Neural cell (in vitro differentiated cells): ENCODE measurements around the gene PARP16. TPM values are rescaled to one million over a fixed set of nuclear protein-coding genes. Genes with fewer than 3 reads are reported as not detected.

Experiments used
- H2AFZ ChIP-seq: fragments of 200-600, 300-800 bp; sonication (generic), shearing (Covaris generic); 2 replicates; pipeline ENCODE4 v1.6.0; 2014; ENCODE audit warnings: low read depth, mild to moderate bottlenecking, antibody characterized with exemption, low read length, moderate library complexity
- H3F3A ChIP-seq: fragments of 200-600 bp; shearing (Covaris generic); 2 replicates; pipeline ENCODE4 v1.6.1; 2016; ENCODE audit warnings: mild to moderate bottlenecking, moderate library complexity, mixed read lengths, antibody characterized with exemption, low read length; ENCODE audit not compliant: insufficient read depth, poor library complexity, severe bottlenecking
- H3K27ac ChIP-seq: fragments of 200-600, 300-800 bp; sonication (generic), shearing (Covaris generic); 2 replicates; pipeline ENCODE4 v1.5.1; 2014; ENCODE audit warnings: mild to moderate bottlenecking, low read length, moderate library complexity
- H3K27me3 ChIP-seq: fragments of 300-800, 200-600 bp; sonication (generic), shearing (Covaris generic); 2 replicates; pipeline ENCODE4 v1.6.0; 2014; ENCODE audit warnings: mild to moderate bottlenecking, low read depth, low read length, moderate library complexity; ENCODE audit not compliant: insufficient read depth
- H3K36me3 ChIP-seq: fragments of 300-800, 200-600 bp; sonication (generic), shearing (Covaris generic); 2 replicates; pipeline ENCODE4 v1.5.1; 2014; ENCODE audit warnings: mild to moderate bottlenecking, antibody characterized with exemption, low read length, moderate library complexity; ENCODE audit not compliant: insufficient read depth
- H3K4me2 ChIP-seq: fragments of 300-800, 200-600 bp; sonication (generic), shearing (Covaris generic); 2 replicates; pipeline ENCODE4 v1.6.0; 2014; ENCODE audit warnings: mild to moderate bottlenecking, low read length
- H3K4me3 ChIP-seq: fragments of 300-800, 200-600 bp; sonication (generic), shearing (Covaris generic); 2 replicates; pipeline ENCODE4 v1.5.1; 2014; ENCODE audit warnings: mild to moderate bottlenecking, low read length, moderate library complexity
- H3K79me2 ChIP-seq: fragments of 200-600 bp; shearing (Covaris generic); replicated peaks from 2 replicates; pipeline ENCODE4 v1.6.0; 2014; ENCODE audit warnings: mild to moderate bottlenecking, low read length, moderate library complexity; ENCODE audit not compliant: insufficient read depth
- H3K9ac ChIP-seq: fragments of 300-800, 200-600 bp; sonication (generic), shearing (Covaris generic); 2 replicates; pipeline ENCODE4 v1.6.1; 2016; ENCODE audit warnings: mild to moderate bottlenecking, low read length, mixed read lengths
- H3K9me2 ChIP-seq: fragments of 200-600 bp; shearing (Covaris generic); 2 replicates; pipeline ENCODE4 v1.6.1; 2016; ENCODE audit warnings: mild to moderate bottlenecking, low read length, mixed read lengths; ENCODE audit not compliant: insufficient read depth
- H3K9me3 ChIP-seq: fragments of 200-600, 300-800 bp; sonication (generic), shearing (Covaris generic); 2 replicates; pipeline ENCODE4 v1.6.1; 2016; ENCODE audit warnings: mild to moderate bottlenecking, mixed run types, low read length, moderate library complexity, mixed read lengths
- H4K20me1 ChIP-seq: fragments of 200-600 bp; shearing (Covaris generic); 2 replicates; pipeline ENCODE4 v1.6.1; 2016; ENCODE audit warnings: mild to moderate bottlenecking, mixed run types; ENCODE audit not compliant: insufficient read depth
- EP300 ChIP-seq: fragments of 450-650 bp; conservative IDR thresholded peaks from 2 replicates; pipeline ENCODE4 v1.6.1; 2014; ENCODE audit warnings: antibody characterized with exemption, mild to moderate bottlenecking, moderate library complexity; ENCODE audit not compliant: poor library complexity, severe bottlenecking
- EZH2 ChIP-seq: fragments of 200-600, 300-800 bp; shearing (Covaris generic), sonication (generic); IDR thresholded peaks from 2 replicates; pipeline ENCODE4 v1.6.1; 2014; ENCODE audit warnings: antibody characterized with exemption, low read length, borderline replicate concordance, mild to moderate bottlenecking; ENCODE audit not compliant: insufficient read depth, poor library complexity, severe bottlenecking
- MXI1 ChIP-seq: fragments of 450-650 bp; conservative IDR thresholded peaks from 2 replicates; pipeline ENCODE4 v1.6.1; 2014; ENCODE audit warnings: antibody characterized with exemption, mild to moderate bottlenecking; ENCODE audit not compliant: poor library complexity, severe bottlenecking
- POLR2AphosphoS5 ChIP-seq: IDR thresholded peaks from 2 replicates; pipeline ENCODE4 v1.6.1; 2012
- RAD21 ChIP-seq: fragments of 450-650 bp; conservative IDR thresholded peaks from 2 replicates; pipeline ENCODE4 v1.6.1; 2014; ENCODE audit warnings: antibody characterized with exemption, mild to moderate bottlenecking, moderate library complexity
- SMC3 ChIP-seq: fragments of 450-650 bp; conservative IDR thresholded peaks from 2 replicates; pipeline ENCODE4 v1.6.1; 2014; ENCODE audit warnings: antibody characterized with exemption, mild to moderate bottlenecking, moderate library complexity; ENCODE audit not compliant: poor library complexity
- TAF1 ChIP-seq: IDR thresholded peaks from 2 replicates; pipeline ENCODE4 v1.6.1; 2012; ENCODE audit warnings: low read depth
- polyA plus RNA-seq: library from polyadenylated mRNA; depleted of rRNA; stranded (reverse); fragments of >200 nt; gene quantifications from 2 replicates; pipeline ENCODE4 v1.2.3, GENCODE V29; 2014
- TF ChIP-seq, protein P1 (sequence below): IDR thresholded peaks from 2 replicates; pipeline ENCODE4 v1.6.1; 2012; ENCODE audit warnings: borderline replicate concordance
- TF ChIP-seq, protein P2 (sequence below): fragments of 450-650 bp; IDR thresholded peaks from 2 replicates; pipeline ENCODE4 v1.5.1; 2014; ENCODE audit warnings: antibody characterized with exemption, mild to moderate bottlenecking, moderate library complexity; ENCODE audit not compliant: poor library complexity, severe bottlenecking

Gene PARP16
- polyA plus RNA-seq, 1 donor from 2014 or later = 17.0 TPM

DNA sequence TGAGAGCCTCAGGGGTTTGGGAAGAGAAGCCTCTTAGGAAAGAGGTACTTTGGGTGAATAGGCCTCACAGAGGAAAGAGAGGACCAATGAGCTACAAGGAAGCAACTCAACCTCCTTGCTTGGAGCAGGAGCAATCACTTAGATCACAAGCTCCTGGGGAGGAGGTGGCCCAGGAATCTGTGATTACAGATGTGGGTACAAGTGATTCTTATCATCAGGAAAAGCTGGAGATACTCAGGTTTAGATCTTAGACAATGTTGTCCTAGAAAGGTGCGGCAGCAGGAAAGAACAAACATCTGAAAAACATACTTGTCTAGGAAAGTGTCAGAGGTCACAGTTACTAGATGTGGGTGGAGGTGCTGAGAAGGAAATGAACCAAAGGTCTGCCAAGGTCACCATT lies 8.2 kb downstream of the PARP16 start:
- Histone ChIP-seq H3K36me3 (peaks cover 6% of the 10 kb centered on the region), H2AFZ (no peak overlapping the region), H3K79me2 (peaks cover 15% of the 10 kb centered on the region), H3F3A (no peaks in the 10 kb centered on the region), H3K27ac (no peak overlapping the region), H4K20me1 (no peaks in the 10 kb centered on the region), H3K27me3 (no peaks in the 10 kb centered on the region), H3K9me3 (no peaks in the 10 kb centered on the region), H3K4me3 (no peak overlapping the region), H3K9ac (no peak overlapping the region), H3K9me2 (no peaks in the 10 kb centered on the region), H3K4me2 (no peak overlapping the region)
- TF ChIP-seq SMC3 (no peak), MXI1 (no peak), TAF1 (no peak), EZH2 (no peak), POLR2AphosphoS5 (no peak), RAD21 (no peak), EP300 (no peak)
- TF ChIP-seq, protein P1, sequence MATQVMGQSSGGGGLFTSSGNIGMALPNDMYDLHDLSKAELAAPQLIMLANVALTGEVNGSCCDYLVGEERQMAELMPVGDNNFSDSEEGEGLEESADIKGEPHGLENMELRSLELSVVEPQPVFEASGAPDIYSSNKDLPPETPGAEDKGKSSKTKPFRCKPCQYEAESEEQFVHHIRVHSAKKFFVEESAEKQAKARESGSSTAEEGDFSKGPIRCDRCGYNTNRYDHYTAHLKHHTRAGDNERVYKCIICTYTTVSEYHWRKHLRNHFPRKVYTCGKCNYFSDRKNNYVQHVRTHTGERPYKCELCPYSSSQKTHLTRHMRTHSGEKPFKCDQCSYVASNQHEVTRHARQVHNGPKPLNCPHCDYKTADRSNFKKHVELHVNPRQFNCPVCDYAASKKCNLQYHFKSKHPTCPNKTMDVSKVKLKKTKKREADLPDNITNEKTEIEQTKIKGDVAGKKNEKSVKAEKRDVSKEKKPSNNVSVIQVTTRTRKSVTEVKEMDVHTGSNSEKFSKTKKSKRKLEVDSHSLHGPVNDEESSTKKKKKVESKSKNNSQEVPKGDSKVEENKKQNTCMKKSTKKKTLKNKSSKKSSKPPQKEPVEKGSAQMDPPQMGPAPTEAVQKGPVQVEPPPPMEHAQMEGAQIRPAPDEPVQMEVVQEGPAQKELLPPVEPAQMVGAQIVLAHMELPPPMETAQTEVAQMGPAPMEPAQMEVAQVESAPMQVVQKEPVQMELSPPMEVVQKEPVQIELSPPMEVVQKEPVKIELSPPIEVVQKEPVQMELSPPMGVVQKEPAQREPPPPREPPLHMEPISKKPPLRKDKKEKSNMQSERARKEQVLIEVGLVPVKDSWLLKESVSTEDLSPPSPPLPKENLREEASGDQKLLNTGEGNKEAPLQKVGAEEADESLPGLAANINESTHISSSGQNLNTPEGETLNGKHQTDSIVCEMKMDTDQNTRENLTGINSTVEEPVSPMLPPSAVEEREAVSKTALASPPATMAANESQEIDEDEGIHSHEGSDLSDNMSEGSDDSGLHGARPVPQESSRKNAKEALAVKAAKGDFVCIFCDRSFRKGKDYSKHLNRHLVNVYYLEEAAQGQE = no peak
- TF ChIP-seq, protein P2, sequence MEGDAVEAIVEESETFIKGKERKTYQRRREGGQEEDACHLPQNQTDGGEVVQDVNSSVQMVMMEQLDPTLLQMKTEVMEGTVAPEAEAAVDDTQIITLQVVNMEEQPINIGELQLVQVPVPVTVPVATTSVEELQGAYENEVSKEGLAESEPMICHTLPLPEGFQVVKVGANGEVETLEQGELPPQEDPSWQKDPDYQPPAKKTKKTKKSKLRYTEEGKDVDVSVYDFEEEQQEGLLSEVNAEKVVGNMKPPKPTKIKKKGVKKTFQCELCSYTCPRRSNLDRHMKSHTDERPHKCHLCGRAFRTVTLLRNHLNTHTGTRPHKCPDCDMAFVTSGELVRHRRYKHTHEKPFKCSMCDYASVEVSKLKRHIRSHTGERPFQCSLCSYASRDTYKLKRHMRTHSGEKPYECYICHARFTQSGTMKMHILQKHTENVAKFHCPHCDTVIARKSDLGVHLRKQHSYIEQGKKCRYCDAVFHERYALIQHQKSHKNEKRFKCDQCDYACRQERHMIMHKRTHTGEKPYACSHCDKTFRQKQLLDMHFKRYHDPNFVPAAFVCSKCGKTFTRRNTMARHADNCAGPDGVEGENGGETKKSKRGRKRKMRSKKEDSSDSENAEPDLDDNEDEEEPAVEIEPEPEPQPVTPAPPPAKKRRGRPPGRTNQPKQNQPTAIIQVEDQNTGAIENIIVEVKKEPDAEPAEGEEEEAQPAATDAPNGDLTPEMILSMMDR = no peak

DNA sequence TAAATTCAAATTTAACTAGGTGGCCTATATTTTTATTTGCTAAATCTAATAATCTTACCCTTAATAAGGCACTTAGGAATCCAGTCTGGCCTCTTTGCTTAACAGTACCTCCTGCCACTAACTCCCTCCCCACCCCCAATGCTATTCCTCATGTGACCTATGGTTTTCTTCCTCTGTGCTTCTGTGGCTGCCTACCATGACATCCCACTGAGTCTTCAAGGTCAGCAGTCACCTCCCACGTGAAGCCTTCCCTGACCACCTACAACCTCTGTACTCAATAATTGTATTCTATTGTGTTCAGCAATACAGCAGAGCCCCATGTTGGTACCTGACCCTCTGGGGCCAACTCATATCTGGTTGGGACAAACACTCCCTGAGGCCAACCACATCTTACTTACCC lies 9.7 kb downstream of the PARP16 start:
- no peak overlapping the region for H2AFZ ChIP-seq
- no peak overlapping the region for H3K9ac ChIP-seq
- H4K20me1 ChIP-seq = no peaks in the 10 kb centered on the region
- H3K9me2 ChIP-seq = no peaks in the 10 kb centered on the region
- no peaks in the 10 kb centered on the region for H3F3A ChIP-seq
- peaks cover 6% of the 10 kb centered on the region for H3K36me3 ChIP-seq
- no peak overlapping the region for H3K4me2 ChIP-seq
- no peak overlapping the region for H3K4me3 ChIP-seq
- TF ChIP-seq, protein P1 = no peak
- H3K9me3 ChIP-seq = no peaks in the 10 kb centered on the region
- H3K79me2 ChIP-seq = peaks cover 8% of the 10 kb centered on the region
- no peaks in the 10 kb centered on the region for H3K27me3 ChIP-seq
- H3K27ac ChIP-seq = no peak overlapping the region
